ENCODE data around the gene GTPBP6.

The GTPBP6 gene

GRCh38 chrX:320126-320783 lies 1.7 kb upstream of the GTPBP6 start:
- H3K4me3 ChIP-seq (ENCODE audit: control insufficient read depth, low read depth, low read length), result peak overlapping the region; percentile 83
- peak; percentile 18 for DNase-seq (ENCODE audit: low read depth)
- TF ChIP-seq CTCF (conservative IDR thresholded peaks at IDR 0.05; ENCODE audit: control insufficient read depth, insufficient read depth, low read depth, low read length), result no peak

GRCh38 chrX:319579-320125 lies 1.1 kb upstream of the GTPBP6 start:
- no peak for TF ChIP-seq CTCF (conservative IDR thresholded peaks at IDR 0.05; ENCODE audit: control insufficient read depth, insufficient read depth, low read depth, low read length)
- H3K4me3 ChIP-seq (ENCODE audit: control insufficient read depth, low read depth, low read length), result peak overlapping the region; percentile 83
- no peak for DNase-seq (ENCODE audit: low read depth)

GRCh38 chrX:318068-318738 lies 393 bp downstream of the GTPBP6 start:
- no peak for TF ChIP-seq CTCF (conservative IDR thresholded peaks at IDR 0.05; ENCODE audit: control insufficient read depth, insufficient read depth, low read depth, low read length)
- DNase-seq (ENCODE audit: low read depth), result peak; percentile 97
- H3K4me3 ChIP-seq (ENCODE audit: control insufficient read depth, low read depth, low read length), result peak overlapping the region; percentile 72

GRCh38 chrX:317424-318067 lies 1.1 kb downstream of the GTPBP6 start:
- H3K4me3 ChIP-seq (ENCODE audit: control insufficient read depth, low read depth, low read length), result peak overlapping the region; percentile 72
- no peak for TF ChIP-seq CTCF (conservative IDR thresholded peaks at IDR 0.05; ENCODE audit: control insufficient read depth, insufficient read depth, low read depth, low read length)
- DNase-seq (ENCODE audit: low read depth), result no peak

GRCh38 chrX:316351-317325 lies 2.0 kb downstream of the GTPBP6 start:
- no peak for TF ChIP-seq CTCF (conservative IDR thresholded peaks at IDR 0.05; ENCODE audit: control insufficient read depth, insufficient read depth, low read depth, low read length)
- no peak for DNase-seq (ENCODE audit: low read depth)
- H3K4me3 ChIP-seq (ENCODE audit: control insufficient read depth, low read depth, low read length), result no peak overlapping the region

Data from fibroblast of mammary gland (primary cell).